Suppressor macrophage treated with lipopolysaccharide for 4 hours (primary cell): ENCODE data around the gene ZNF526.

Experiments
- DNase-seq: peaks from one replicate; pipeline ENCODE4 v3.0.0-alpha.2; 2020

The ZNF526 gene

GRCh38 chr19:42268142-42268703, 48.1 kb downstream of the ZNF526 start:
- peak; percentile 100 for DNase-seq

DNA sequence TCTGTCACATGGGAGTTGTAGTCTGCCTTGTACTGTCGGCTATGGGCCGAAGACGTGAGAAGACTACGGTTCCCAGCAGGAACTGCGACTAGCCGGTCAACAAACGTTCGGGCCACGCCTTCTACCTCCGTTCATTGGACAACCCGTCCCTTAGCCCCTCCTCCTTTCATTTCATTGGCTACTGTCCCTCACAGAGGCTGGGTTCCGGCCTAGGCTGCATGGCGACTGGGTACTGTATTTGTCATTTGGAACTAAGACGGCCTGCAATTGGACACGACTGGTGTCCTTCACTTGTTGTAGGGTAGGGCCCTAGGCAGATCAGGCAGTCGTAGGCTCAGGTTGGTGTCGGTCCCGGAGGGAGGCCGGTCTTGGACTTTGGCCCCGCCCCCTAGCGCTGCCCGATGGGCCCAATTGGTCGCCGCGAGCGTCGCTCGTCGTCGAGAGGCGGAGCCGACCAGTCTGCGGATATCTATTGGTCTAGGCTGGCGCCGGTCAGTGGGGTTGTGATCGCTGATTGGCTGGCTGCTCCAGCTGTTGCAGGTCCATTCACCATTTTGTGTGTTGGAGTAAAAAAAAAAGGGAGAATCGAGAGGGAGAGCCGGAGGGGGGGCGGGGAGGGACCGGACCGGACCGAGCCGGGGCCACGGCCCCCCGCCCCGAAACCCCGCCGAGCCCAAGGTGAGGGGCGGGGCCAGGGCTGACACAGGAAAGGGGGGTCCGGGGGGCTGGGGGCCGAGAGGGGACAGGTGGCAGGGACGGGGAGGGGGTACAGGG, 48.8 kb downstream of the ZNF526 start, which contains the start of gene CIC:
Gene CIC, plus strand, starts transcription at position 549 of the 774 bp plus-strand sequence. CDS start 2,532 bp downstream, outside the sequence.
- peak; percentile 100 for DNase-seq

GRCh38 chr19:42269478-42270345, 49.6 kb downstream of the ZNF526 start:
- DNase-seq, result no peak

GRCh38 chr19:42270346-42271044, 50.4 kb downstream of the ZNF526 start:
- peak; percentile 74 for DNase-seq

DNA sequence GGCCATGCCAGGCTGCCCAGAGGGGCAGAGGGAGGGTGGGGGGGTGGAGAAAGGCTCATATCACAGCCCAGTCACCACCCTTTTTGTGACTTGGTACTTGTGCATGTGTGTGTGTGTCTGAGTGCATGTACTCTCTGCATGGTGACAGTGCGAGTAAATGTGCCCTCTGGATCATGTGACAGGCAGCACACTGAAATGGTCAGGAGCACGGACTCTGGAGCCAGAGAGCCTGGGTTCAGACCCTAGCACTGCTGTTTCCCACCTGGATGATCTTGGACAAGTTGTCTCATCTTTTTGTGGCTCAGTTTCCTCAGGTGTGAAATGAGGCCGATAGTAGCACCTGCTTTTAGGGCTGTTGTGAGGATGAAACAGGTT, 50.9 kb downstream of the ZNF526 start:
- no peak for DNase-seq

DNA sequence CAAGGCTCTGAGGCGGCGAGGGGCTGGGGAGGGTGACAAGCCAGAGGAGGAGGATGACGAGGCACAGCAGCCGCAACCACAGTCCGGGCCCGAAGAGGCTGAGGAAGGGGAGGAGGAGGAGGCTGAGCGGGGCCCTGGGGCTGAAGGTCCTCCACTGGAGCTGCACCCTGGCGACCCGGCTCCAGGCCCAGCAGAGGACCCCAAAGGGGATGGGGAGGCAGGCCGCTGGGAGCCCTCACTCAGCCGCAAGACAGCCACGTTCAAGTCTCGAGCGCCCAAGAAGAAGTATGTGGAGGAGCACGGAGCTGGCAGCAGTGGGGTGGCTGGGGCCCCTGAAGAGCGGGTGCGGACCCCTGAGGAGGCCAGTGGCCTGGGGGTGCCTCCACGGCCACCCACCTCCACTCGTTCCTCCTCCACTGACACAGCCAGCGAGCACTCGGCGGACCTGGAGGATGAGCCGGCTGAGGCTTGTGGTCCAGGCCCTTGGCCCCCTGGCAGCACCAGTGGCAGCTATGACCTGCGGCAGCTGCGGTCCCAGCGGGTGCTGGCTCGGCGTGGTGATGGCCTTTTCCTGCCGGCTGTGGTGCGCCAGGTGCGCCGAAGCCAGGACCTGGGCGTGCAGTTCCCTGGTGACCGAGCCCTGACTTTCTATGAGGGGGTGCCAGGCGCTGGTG, 51.9 kb downstream of the ZNF526 start:
- DNase-seq, result no peak

GRCh38 chr19:42272535-42272897, 52.4 kb downstream of the ZNF526 start:
- no peak for DNase-seq

DNA sequence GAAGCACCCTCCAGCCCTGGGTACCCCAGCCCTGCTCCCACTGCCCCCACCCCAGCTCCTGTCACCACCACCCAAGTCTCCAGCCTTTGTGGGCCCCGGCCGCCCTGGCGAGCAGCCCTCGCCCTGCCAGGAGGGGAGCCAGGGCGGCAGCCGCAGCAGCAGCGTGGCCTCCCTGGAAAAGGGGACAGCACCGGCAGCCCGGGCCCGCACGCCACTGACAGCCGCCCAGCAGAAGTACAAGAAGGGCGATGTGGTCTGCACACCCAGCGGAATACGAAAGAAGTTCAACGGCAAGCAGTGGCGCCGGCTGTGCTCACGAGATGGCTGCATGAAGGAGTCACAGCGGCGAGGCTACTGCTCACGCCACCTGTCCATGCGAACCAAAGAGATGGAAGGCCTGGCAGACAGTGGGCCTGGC, 52.9 kb downstream of the ZNF526 start:
- no peak for DNase-seq

DNA sequence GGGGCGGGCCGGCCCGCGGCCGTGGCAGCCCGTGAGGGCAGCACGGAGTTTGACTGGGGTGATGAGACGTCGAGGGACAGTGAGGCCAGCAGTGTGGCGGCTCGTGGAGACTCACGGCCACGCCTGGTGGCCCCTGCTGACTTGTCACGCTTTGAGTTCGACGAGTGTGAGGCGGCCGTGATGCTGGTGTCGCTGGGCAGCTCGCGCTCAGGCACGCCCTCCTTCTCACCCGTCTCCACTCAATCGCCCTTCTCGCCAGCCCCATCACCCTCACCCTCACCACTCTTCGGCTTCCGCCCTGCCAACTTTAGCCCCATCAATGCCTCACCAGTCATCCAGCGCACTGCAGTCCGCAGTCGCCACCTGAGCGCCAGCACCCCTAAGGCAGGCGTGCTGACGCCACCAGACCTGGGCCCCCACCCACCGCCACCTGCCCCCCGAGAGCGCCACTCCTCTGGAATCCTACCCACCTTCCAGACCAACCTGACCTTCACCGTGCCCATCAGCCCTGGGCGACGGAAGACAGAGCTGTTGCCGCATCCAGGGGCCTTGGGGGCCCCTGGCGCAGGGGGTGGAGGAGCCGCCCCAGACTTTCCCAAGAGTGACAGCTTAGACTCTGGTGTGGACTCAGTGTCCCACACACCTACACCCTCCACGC, 53.4 kb downstream of the ZNF526 start:
- no peak for DNase-seq

DNA sequence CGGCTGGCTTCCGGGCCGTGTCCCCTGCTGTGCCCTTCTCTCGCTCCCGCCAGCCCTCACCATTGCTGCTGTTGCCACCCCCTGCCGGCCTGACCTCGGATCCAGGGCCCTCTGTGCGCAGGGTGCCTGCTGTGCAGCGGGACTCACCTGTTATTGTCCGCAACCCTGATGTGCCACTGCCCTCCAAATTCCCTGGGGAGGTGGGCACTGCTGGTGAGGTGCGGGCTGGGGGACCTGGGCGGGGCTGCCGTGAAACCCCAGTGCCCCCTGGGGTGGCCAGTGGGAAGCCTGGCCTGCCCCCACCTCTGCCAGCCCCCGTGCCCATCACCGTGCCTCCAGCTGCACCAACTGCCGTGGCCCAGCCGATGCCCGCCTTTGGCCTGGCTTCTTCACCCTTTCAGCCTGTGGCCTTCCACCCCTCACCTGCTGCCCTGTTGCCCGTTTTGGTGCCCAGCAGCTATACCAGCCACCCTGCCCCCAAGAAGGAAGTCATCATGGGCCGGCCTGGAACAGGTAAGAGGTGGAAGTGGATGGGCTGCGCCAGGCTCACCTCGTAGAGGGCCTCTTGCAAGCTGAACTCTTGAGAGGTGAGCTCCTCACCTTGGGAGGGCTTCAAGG, 54.1 kb downstream of the ZNF526 start:
- no peak for DNase-seq

- DNase-seq, result no peak
Observed at GRCh38 chr19:42275103-42275502, 55.0 kb downstream of the ZNF526 start.

- DNase-seq, result no peak
Observed at GRCh38 chr19:42275517-42275916, 55.4 kb downstream of the ZNF526 start.

GRCh38 chr19:42276284-42276683, 56.2 kb downstream of the ZNF526 start:
- DNase-seq, result no peak

DNA sequence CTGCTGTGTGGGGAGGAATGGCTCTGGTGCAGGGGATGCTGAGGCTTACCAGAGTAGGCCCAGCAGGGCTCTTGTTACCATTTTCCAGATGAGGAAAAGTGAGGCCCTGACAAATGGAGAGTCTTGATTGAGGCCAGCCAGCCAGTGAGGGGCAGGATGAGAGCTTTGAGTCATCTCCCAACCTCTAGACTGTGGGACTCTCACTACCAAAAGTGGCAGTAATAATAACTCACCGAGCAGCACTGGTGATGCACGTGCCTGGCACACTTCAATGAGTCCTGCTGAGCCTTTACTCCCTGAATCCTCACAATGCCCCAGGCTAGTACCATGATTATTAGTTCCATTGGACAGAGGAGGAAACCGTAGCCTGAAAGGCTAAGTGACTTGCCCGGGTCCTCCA, 56.7 kb downstream of the ZNF526 start:
- DNase-seq, result no peak
